Large intestine (tissue), 3 donors: ENCODE results near the gene ENDOU. TPM values are rescaled to one million over a fixed set of nuclear protein-coding genes. Genes with fewer than 3 reads are reported as not detected.

Source experiments
- DNase-seq, 2 donors: peaks; one replicate each; pipeline versions ENCODE4 v3.0.0 to v3.0.0-alpha.2; 2013
- H3K27ac ChIP-seq: one replicate; pipeline ENCODE4 v1.5.1; 2013; ENCODE audit warnings: low read length
- H3K27me3 ChIP-seq: 2 replicates; pipeline ENCODE4 v1.6.1; 2013; ENCODE audit warnings: low read length; ENCODE audit not compliant: control insufficient read depth, insufficient read depth
- H3K36me3 ChIP-seq: 2 replicates; pipeline ENCODE4 v1.6.1; 2013; ENCODE audit warnings: low read length; ENCODE audit not compliant: control insufficient read depth, insufficient read depth
- H3K4me1 ChIP-seq: one replicate; pipeline ENCODE4 v1.6.1; 2013; ENCODE audit warnings: low read length; ENCODE audit not compliant: control insufficient read depth, insufficient read depth
- H3K4me3 ChIP-seq: one replicate; pipeline ENCODE4 v1.5.1; 2013; ENCODE audit warnings: low read length
- H3K9me3 ChIP-seq: one replicate; pipeline ENCODE4 v1.6.1; 2013; ENCODE audit warnings: mild to moderate bottlenecking, low read depth, low read length, moderate library complexity; ENCODE audit not compliant: control insufficient read depth
- WGBS: methylation state at CpG from one replicate; pipeline ENCODE4 v1.1.5; 2013; ENCODE audit warnings: low lambda C conversion rate; ENCODE audit not compliant: insufficient coverage; 5-methylcytosine and 5-hydroxymethylcytosine counted together
- polyA plus RNA-seq: library from polyadenylated mRNA; unstranded; fragments of 120-200 nt; gene quantifications from one replicate; pipeline ENCODE4 v1.2.1, GENCODE V29; 2013

ENDOU gene
- polyA plus RNA-seq, 1 donor: 1.8 TPM

GRCh38 chr12:47769234-47770085, 44.2 kb upstream of the ENDOU start:
- H3K9me3 ChIP-seq: no peaks in the 10 kb centered on the region
- DNase-seq: peak in 1 of 2 donors; percentile 37
- H3K27ac ChIP-seq: no peak overlapping the region
- no peak overlapping the region for H3K4me3 ChIP-seq
- H3K4me1 ChIP-seq: peaks cover 10% of the 10 kb centered on the region
- no CpG with 5 or more reads among the region's 4 CpGs for WGBS
- no peaks in the 10 kb centered on the region for H3K36me3 ChIP-seq
- H3K27me3 ChIP-seq: peaks cover 2% of the 10 kb centered on the region

- Histone ChIP-seq H3K27me3 (peaks cover 2% of the 10 kb centered on the region), H3K9me3 (no peaks in the 10 kb centered on the region), H3K4me1 (peaks cover 5% of the 10 kb centered on the region), H3K36me3 (no peaks in the 10 kb centered on the region), H3K27ac (no peak overlapping the region), H3K4me3 (no peak overlapping the region)
- WGBS: no CpG with 5 or more reads among the region's 2 CpGs
- no peak for DNase-seq
Measured at GRCh38 chr12:47768323-47768811, 43.1 kb upstream of the ENDOU start.

DNA sequence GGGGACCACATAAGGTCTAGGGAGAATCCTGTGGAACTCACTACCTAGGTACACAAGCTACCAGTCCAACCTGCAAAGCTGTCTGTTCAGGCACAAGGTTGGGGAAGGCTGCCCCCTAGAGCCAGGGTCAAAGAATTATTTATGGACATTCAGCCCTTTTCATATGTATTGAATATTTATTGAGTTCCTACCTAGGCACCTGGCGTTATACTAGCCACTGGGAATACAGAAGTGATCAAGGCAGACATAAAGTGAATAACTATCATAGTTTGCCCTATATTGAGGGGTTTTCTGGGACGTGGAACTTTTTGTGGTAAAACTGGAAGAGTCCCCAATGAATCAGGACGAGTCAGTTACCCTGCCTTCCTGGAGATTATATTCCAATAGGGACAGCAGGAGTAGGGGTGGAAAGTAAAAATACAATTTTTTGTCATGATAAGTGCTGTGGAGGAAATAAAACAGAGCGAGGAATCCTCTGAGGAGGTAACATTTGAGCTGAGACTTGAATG, 42.0 kb upstream of the ENDOU start:
- H3K27ac ChIP-seq: no peak overlapping the region
- H3K27me3 ChIP-seq: peaks cover 2% of the 10 kb centered on the region
- H3K9me3 ChIP-seq: no peaks in the 10 kb centered on the region
- 63% methylated on average over 1 of the region's 4 CpGs for WGBS
- H3K4me1 ChIP-seq: peaks cover 5% of the 10 kb centered on the region
- no peaks in the 10 kb centered on the region for H3K36me3 ChIP-seq
- DNase-seq: peak in 1 of 2 donors; percentile 33
- H3K4me3 ChIP-seq: no peak overlapping the region

DNA sequence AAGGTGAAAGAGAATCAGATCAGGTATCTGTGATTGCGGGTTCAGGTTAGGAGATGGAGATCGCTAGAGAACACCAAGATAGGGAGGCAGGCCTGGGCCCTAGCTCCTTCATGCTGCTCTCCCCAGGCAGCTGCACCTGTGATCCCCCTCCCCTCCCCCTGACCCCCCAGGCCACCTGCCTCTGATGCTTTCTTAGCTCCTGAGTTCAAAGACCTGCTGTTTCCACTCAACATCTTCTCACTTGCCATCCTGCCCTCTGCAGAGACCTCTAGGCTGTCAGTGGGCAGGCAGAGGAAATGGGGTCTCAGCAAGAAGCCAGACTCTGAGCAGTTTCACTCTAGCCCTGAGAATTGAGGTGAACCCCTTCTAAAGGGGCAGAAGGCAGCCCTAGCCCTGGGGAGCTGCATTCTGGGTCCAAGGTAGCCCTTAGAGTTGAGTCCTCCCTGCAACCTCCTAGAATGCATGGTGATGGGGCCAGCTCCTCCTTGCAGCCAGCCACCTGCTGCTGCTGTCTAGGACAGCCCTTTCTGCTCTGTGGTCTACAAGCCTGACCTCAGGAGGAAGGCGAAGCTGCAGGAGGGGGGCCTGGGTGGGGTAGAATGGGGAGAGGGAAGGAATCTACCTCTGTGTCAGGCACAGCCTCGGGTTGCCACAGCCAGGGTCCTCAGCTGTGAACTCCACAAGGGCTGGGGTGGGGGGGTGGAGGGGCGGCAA, 41.4 kb upstream of the ENDOU start:
- Histone ChIP-seq H3K4me1 (peaks cover 5% of the 10 kb centered on the region), H3K27ac (no peak overlapping the region), H3K36me3 (no peaks in the 10 kb centered on the region), H3K4me3 (no peak overlapping the region), H3K27me3 (no peaks in the 10 kb centered on the region), H3K9me3 (no peaks in the 10 kb centered on the region)
- WGBS: no CpG with 5 or more reads among the region's 5 CpGs
- no peak for DNase-seq

DNA sequence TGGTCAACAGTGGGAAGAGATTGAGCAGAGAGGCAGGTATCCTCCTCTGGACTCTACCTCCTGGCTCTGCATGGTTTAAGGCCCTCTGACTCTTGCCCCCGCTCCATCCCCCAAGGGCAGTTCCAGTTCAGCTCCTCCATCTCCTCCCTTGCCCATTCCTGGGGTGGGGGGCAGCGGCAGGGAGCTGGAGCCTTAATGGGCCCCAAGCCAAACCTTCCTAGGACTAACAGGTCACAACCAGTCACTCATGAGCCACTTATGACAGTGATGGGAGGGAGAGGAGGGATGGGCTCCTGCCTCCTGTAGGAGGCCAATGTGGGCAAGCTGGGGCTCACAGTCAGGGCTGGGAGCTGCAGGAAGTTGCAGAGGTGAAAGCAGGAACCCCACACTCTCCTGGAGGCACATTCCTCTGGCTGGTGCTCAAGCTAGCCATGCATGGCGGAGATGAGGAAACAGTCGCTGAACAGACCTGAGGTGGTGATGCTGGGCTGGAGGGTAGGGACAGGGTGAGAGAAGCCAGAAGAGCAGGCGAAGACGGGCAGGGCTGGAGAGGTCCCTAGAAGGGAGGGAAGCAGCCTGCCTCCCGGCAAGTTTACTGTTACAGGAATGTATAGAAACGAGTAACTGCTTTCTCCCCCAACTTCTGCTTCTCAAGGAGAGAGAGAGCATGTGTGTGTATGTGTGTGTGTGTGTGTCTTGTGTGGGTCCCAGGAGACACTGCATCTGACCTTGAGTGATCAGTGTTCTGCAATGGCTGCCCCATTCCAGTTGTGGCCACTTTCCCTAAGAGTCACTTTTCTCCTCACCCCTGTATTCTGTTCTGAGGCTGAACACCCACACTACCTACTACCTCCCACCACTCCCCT, 38.4 kb upstream of the ENDOU start:
- DNase-seq: no peak

GRCh38 chr12:47762850-47763465, 37.7 kb upstream of the ENDOU start:
- no peak for DNase-seq
- no peaks in the 10 kb centered on the region for H3K36me3 ChIP-seq
- no peaks in the 10 kb centered on the region for H3K27me3 ChIP-seq
- H3K9me3 ChIP-seq: no peaks in the 10 kb centered on the region
- no CpG with 5 or more reads among the region's 3 CpGs for WGBS
- peaks cover 6% of the 10 kb centered on the region for H3K4me1 ChIP-seq
- no peak overlapping the region for H3K4me3 ChIP-seq
- H3K27ac ChIP-seq: no peak overlapping the region

More for the DNA sequence above, 38.4 kb upstream of the ENDOU start:
- Histone ChIP-seq H3K27me3 (no peaks in the 10 kb centered on the region), H3K4me3 (no peak overlapping the region), H3K36me3 (no peaks in the 10 kb centered on the region), H3K4me1 (peaks cover 7% of the 10 kb centered on the region), H3K9me3 (no peaks in the 10 kb centered on the region), H3K27ac (no peak overlapping the region)
- no CpG with 5 or more reads among the region's 8 CpGs for WGBS

DNA sequence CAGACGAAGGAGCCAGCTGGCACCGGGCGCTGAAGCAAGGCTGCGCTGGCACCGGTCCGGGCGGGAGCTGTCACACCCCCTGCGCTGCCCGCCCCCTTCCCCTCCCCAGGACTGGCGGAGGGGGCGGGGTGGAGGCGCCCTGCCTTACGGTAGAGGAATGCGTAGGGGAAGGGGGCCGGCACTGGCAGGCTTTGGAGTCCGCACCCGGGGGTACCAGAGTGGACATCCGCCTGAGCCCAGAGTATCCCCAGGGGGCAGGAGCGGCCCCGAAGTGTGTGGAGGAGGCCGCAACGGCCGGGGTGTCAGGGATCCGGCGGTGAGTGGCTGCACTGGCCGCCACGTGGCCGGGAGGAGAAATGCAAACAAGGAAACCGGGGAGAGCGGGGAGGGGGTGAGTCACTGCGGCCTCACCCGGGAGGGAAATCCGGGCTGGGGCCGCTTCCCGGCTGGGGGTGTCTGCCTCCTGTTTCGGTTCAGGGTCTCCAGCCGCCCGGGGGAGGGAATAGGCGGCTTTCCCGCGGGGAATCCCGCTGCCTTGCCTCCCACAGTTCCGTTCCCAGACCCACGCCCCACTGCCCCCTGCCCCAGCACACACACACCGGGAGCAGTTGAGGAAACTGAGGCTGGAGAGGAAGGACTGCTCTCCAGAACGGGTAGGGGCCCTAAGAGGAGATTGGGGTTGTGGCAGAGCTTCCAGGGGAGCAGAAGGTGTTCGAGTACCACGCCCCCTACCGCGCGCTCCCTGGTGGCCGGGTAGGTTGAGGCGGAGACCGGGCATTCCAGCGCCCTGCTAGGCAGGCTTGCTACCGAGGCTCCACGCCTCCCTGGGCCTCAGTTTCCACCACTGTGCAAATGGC, 33.8 kb upstream of the ENDOU start, which contains the start of gene RAPGEF3:
RAPGEF3 (minus strand) TSS at position 47 of the 857 bp plus-strand sequence. CDS start 324 bp downstream, outside the sequence.
- H3K27ac ChIP-seq: no peak within 1 kb of the TSS
- WGBS: no CpG with 5 or more reads among the region's 57 CpGs
- H3K27me3 ChIP-seq: no peaks in the 10 kb centered on the region
- H3K9me3 ChIP-seq: no peaks in the 10 kb centered on the region
- H3K36me3 ChIP-seq: no peaks in the 10 kb centered on the region
- H3K4me1 ChIP-seq: peaks cover 6% of the 10 kb centered on the region
- peak within 1 kb of the TSS; percentile 64 for H3K4me3 ChIP-seq
- DNase-seq: peak; percentile 72 to 86

DNA sequence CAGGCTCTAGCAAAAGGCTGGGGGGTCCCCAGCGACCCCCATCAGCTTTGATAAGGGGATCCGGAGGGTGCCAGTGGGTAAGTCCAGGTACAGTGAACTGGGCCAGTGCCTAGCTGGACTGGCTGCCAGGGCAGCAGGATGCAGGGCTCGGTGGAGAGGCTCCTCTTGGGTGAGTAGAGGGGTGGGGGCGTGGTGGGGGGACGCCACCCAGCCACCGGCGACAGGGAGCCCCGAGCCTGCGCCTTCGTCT, 33.2 kb upstream of the ENDOU start:
- no peak for DNase-seq
- Histone ChIP-seq H3K36me3 (no peaks in the 10 kb centered on the region), H3K4me1 (peaks cover 6% of the 10 kb centered on the region), H3K9me3 (no peaks in the 10 kb centered on the region), H3K4me3 (peak overlapping the region; percentile 64), H3K27ac (no peak overlapping the region), H3K27me3 (no peaks in the 10 kb centered on the region)
- no CpG with 5 or more reads among the region's 10 CpGs for WGBS

DNA sequence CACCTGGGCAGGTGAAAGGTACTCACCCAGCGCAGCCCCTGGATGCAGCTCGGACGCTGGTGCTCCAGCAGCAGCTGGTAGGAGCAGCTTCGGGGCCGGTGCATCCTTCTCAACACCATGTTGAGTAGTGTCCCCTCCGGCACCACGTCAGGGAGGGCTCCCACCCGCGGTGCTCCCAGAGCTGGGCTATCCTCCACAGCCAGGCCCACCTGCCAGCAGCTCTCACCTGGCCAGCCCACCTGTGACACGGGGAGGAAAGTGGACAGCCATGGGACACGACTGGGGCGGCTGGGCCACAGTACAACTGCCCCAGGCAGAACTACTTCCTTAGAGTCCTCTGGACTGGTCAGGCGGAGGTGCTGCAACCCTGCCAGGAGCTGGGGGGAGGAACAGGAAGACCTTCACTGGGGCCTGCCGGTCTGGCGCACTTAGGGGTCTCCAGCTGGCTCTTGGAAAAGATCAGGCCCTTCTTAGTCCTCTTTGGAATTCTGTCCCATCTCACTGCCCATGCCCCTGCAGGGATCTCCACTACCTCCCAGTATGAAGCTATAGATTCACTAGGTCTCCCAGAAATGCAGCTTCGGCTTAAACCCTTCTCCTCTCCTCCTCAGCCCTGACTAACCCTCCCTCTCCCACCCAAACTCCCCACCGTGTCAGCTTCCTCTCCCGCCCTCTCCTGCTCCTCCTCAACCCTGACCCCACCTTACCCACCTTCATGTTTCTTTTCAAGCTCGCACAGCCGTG, 32.7 kb upstream of the ENDOU start:
- no CpG with 5 or more reads among the region's 20 CpGs for WGBS
- peaks cover 6% of the 10 kb centered on the region for H3K4me1 ChIP-seq

More for the DNA sequence above, 32.7 kb upstream of the ENDOU start:
- H3K36me3 ChIP-seq: no peaks in the 10 kb centered on the region
- no peak overlapping the region for H3K27ac ChIP-seq
- H3K27me3 ChIP-seq: no peaks in the 10 kb centered on the region
- no peaks in the 10 kb centered on the region for H3K9me3 ChIP-seq
- no peak for DNase-seq
- H3K4me3 ChIP-seq: peak overlapping the region; percentile 64
